HG03520 (cell line): Measurements from ENCODE around the gene UBL4A.

Source experiments
- ATAC-seq: cut with Tn5 transposase; IDR thresholded peaks from one replicate; pipeline ENCODE4 v1.9.1; 2021; ENCODE audit warnings: mild to moderate bottlenecking, moderate library complexity; ENCODE audit not compliant: unreplicated experiment

UBL4A gene

DNA sequence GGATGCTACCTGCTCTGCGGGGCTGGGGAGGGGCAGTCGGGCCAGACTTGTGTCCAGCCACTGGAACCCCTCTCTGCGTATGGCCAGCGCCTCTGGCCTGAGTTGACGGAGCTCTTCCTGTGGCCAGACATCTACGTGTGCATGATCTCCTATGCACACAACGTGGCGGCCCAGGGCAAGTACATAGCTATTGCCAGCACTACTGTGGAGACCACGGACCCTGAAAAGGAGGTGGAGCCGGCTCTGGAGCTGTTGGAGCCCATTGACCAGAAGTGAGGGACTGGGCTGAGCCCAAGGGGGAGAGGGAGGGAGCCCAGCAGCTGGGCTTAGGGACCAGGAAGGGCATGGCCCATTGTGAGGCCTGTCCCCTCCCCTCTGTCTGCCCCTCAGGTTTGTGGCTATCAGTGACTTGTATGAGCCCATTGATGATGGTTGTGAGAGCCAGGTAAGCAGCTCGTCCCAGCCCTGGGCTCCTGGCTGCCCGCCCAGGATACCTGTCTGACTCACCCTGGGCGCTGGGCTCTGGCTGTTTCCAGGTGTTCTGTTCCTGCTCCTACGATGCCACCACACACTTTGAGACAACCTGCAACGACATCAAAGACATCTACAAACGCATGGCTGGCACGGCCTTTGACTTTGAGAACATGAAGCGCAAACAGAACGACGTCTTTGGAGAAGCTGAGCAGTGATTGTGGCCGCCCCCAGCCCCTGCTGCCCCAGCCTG is 44.3 kb downstream of the UBL4A start:
- no peak for ATAC-seq

DNA sequence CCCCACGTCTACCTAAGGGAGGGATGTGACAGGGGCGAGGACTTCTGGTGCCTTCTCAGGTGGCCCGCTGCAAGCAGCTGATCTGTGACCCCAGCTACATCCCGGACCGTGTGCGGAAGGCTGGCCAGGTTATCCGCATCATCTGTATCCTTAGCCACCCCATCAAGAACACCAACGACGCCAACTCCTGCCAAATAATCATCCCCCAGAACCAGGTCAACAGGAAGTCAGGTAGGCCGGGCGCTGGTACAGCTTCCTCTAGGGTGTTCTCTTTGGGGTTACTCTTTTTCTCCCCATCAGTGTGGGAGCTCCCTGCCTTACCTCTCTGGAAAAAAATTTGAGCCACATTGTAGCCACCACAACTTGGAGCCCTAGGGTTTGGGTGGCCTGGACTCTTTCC is 44.9 kb downstream of the UBL4A start:
- no peak for ATAC-seq

DNA sequence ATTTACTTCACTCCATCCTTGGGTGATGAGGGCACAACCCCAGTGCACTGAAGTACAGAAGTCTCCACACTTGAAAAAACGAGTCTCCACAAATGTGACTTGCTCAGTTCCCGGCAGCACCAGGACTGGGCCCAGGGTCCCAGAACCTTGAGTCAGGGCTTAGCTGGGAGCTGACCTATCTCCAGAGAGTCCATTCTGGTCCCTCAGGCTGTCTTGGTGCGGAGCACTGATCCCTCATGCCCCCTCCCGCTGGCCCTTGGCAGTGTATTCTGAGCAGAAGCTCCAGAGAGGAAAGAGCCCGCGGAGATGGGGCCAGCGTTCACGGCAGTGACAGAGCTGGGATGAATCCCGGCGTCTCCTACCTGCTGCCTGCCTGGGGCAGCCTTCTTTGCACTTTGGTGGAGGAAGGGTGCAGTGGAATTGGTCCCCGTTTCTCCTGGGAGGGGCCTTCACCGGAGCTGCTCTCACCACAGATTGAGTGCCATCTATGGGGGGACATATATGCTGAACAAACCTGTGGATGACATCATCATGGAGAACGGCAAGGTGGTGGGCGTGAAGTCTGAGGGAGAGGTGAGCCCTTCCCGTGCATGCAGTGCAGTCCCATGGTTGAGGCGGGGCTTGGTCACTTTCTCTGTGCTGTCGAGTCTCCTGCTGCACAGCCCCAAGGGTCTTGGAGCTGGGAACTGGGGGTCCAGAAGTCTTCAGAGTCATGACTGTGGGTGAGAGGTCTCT is 45.6 kb downstream of the UBL4A start:
- no peak for ATAC-seq

DNA sequence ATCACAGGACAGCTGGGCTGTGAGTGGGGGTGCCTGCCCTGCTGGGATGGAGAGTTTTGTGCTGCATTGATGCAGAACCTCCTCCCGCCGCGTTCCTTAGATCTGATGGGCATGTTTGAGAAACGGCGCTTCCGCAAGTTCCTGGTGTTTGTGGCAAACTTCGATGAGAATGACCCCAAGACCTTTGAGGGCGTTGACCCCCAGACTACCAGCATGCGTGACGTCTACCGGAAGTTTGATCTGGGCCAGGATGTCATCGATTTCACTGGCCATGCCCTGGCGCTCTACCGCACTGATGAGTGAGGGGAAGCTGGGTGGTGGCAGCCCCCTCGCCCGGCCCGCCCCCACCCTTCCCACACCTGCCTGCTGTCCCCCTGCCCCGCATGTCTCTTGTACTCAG is 46.6 kb downstream of the UBL4A start:
- ATAC-seq, result no peak

DNA sequence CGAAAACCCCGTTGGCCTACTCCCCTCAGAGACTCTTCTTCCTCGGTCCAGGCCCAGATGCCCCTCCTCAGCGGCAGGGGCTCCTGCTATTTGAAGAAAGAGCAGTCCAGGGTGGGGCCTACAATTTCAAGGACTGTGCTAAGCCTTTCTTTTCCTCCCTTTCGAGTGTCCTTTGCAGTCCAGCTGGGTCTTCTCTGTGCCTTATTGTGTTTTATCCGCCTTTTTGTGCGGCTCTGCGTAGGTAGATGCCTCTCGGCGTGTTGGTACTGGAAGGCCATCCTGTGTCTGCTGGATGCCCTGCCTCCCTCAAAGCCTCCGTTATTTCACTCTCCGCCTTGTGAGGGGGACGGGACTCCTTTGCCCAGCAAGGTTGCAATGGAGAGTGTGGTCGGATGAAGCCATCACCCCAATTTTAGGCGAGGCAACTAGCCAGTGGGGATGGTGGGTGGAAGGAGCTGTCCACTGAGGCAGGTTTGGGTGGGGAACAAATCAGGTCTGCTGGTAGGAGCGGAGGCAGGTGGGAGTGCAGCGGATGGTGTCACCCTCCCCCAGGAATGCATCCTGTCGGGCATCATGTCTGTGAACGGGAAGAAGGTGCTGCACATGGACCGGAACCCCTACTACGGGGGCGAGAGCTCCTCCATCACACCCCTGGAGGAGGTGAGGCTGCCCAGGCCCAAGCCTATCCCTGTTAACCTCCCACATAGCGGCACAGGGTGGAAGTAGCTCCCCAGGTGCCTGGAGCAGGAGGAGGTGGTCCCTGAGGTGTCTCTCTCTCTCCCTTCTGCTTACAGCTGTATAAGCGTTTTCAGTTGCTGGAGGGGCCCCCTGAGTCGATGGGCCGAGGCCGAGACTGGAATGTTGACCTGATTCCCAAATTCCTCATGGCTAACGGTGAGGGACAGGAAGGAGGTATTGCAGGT is 48.2 kb downstream of the UBL4A start:
- no peak for ATAC-seq

DNA sequence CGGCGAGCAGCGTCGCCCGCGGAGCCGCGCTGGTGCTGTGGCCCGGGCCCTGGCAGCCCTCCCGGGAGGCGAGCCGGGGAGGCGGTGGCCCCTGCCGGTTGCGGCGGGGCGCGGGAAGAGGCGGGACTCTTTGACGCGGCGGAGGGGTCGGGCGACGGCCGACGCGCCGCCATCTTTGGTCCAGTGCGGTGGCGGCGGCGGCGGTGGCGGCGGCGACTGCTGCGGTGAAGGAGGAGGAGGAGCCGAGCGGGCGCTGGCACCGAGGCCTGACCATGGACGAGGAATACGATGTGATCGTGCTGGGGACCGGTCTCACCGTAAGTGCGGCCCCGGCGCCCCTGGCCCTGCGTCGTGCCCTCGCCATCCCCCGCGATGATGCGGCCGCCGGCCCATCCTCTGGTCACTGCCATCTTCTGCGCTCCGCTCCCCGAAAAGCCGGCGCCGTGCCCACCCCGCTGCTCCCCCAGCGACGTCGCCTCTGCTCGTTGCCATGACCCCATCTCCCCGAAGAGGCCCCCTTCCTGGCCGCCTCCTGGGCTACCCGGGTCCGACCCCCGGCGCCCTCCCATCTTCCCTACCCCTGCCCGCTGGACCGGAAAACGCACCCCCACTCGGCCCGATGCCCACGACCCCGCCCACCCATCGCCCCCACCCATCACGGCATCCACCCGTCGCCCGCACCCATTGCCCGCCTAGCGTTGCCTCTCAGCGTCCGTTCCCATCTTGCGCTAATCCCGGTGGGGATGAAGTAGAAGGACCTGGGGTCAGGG is 49.2 kb downstream of the UBL4A start, which contains the start of gene GDI1:
Gene GDI1 (plus strand): TSS at position 172 of the 770 bp plus-strand sequence. CDS start 101 bp downstream, at position 273.
- ATAC-seq, result no peak

DNA sequence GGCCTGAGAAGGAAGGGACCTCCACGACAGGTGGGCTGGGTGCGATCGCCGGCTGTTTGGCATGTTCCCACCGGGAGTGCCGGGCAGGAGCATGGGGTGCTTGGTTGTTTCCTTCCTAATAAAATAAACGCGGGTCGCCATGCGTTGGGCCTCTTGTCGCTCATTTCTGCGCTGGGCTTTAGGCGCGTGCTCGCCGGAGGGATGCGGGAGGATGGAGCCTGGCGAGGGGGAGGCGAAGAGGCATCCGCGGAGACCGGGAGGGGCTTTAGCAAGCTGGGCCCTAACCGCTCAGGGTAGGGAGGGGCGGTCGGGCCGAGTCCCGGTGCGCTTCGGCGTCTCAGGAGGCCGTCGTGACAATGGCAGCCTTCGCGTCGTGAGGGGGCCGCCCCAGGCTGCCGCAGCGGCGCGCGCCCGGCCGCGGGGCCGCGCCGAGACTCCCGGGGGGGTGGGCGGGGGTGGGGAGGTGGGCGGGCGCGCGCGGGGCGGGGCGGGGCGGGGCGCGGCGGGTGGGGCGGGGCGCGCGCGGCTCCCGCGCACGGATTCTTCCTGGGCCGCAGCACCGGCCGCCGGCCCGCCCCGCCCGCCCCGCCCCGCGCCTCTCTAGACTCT is 49.9 kb downstream of the UBL4A start:
- ATAC-seq, result no peak

DNA sequence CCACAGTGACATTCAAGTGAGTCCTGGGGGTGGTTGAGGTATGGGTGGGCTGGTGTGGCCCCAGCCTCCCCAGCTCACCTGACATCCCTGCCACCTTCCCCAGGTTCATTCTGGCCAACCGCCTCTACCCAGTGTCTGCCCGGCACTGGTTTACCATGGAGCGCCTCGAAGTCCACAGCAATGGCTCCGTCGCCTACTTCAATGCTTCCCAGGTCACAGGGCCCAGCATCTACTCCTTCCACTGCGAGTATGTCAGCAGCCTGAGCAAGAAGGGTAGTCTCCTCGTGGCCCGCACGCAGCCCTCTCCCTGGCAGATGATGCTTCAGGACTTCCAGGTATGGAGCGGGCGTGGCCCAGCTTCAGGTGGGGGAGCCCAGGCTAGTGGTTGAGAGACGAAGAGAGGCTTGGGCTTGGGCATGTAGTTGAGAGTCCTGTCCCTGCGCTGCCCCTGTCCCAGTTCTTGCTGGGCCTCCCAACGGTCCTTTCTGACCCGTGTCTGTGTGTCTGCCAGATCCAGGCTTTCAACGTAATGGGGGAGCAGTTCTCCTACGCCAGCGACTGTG is 51.2 kb downstream of the UBL4A start:
- no peak for ATAC-seq

DNA sequence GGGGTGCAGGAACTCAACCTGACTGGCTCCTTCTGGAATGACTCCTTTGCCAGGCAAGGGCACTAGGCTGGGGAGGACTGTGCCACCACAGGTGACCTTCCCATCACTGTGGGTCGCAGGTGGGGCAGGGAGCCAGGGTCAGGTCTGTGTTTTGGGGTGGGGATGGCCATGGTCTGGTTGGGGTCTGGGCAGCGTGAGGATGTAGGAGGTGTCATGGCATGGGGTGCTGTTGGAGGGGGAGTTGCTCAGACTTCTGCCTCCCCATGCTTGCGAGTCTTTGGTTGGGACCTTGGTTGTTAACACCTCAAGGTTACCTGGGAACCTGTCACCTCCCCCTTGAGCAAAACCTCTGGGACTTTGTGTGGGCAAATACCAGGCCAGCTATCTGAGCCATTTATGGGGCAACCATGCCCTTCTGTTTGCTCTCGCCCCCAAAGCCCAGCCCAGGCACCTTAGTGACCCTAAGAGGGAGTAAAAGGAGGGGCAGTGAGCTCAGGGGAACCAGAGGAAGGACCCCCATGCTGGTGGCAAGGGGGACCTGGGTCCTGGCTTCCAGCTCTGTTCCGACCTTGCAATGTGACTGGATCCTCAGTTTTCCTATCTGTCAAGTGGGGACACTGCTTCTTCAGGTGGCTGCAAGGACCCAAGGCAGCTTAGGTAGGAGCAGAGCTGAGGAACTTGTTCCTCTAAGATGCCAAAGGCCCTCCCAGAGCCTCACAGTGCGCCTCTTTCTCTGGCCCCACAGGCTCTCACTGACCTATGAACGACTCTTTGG is 51.8 kb downstream of the UBL4A start:
- ATAC-seq, result no peak
